Suprapubic skin (tissue), 4 donors: ENCODE results near the gene TESMIN.

Source experiments
- EP300 ChIP-seq: sonication (generic); formaldehyde crosslinking; IDR thresholded peaks from one replicate; pipeline ENCODE4 v1.6.1; 2017; ENCODE audit warnings: antibody characterized with exemption
- POLR2A ChIP-seq, 2 donors: fragments of 450-650 bp; IDR thresholded peaks; one replicate each; pipeline ENCODE4 v1.6.1; 2017; ENCODE audit warnings: antibody characterized with exemption in 2 of 2, mild to moderate bottlenecking in 2 of 2, moderate library complexity in 2 of 2
- POLR2AphosphoS5 ChIP-seq, 3 donors: sonication (generic); formaldehyde crosslinking; IDR thresholded peaks; one replicate each; pipeline ENCODE4 v1.6.1; 2017; ENCODE audit warnings: antibody characterized with exemption in 3 of 3
- TF ChIP-seq, protein P1 (sequence below), 2 donors: fragments of 200-600 bp in 1 of 2; fragments of 450-650 bp in 1 of 2; sonication (generic) in 1 of 2; IDR thresholded peaks; one replicate each; pipeline ENCODE4 v1.5.1; 2016 to 2019; ENCODE audit warnings: antibody characterized with exemption in 2 of 2, mild to moderate bottlenecking in 1 of 2, moderate library complexity in 1 of 2

DNA sequence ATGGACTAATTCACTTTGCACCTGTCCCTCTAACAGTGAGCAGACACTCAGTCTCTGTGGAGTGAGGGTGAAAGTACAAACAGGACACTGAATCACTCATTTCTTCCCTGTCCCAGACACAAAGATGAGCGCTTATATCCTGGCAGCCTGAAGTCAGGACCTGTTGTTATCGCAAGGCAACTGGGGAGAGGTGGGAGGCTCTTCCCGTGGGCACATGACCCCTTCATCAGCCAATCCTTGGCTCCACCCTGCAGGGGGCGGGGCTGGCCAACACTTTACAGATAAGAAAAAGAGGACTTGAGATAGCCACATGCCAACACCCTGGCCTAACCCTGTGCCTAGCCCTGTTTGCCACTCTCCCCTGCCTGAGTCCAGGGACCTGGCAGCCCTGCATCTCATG lies 29.5 kb upstream of the TESMIN start:
- TF ChIP-seq POLR2A (IDR thresholded peaks at IDR 0.05) (no peak), EP300 (no peak), POLR2AphosphoS5 (IDR thresholded peaks at IDR 0.05) (no peak)
- TF ChIP-seq, protein P1, sequence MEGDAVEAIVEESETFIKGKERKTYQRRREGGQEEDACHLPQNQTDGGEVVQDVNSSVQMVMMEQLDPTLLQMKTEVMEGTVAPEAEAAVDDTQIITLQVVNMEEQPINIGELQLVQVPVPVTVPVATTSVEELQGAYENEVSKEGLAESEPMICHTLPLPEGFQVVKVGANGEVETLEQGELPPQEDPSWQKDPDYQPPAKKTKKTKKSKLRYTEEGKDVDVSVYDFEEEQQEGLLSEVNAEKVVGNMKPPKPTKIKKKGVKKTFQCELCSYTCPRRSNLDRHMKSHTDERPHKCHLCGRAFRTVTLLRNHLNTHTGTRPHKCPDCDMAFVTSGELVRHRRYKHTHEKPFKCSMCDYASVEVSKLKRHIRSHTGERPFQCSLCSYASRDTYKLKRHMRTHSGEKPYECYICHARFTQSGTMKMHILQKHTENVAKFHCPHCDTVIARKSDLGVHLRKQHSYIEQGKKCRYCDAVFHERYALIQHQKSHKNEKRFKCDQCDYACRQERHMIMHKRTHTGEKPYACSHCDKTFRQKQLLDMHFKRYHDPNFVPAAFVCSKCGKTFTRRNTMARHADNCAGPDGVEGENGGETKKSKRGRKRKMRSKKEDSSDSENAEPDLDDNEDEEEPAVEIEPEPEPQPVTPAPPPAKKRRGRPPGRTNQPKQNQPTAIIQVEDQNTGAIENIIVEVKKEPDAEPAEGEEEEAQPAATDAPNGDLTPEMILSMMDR (IDR thresholded peaks at IDR 0.05), result no peak
